GM21360 (cell line): Measurements from ENCODE around the gene PPP2R5C.
A peak's percentile ranks its signal among the peaks of the same experiment; 100 is the strongest.
"Not testable (repeated sequence)": the region's sequence is repeated elsewhere in the genome, so short reads cannot be mapped to it uniquely, and the experiment has no call there.

Source experiments
- ATAC-seq: cut with Tn5 transposase; IDR thresholded peaks from one replicate; pipeline ENCODE4 v1.9.1; 2021; ENCODE audit warnings: mild to moderate bottlenecking, moderate library complexity; ENCODE audit not compliant: unreplicated experiment

PPP2R5C gene

DNA sequence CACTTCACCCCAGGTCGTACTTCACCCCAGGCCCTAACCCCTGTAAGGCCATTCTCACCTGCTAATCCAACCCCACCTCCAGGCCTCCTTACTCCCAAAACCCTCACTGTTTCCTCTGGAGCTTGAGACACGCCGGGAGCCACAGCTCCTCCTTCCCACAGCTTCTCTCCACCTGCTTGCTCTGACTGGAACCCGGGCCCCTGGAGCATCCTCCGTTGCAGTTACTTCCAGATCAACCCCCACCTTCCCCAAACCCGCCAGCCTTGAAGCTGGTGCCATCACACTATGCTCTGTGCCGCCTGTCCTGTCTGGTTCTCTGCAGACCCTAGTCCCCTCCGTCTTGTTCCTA is 34.6 kb upstream of the PPP2R5C start:
- no peak for ATAC-seq

DNA sequence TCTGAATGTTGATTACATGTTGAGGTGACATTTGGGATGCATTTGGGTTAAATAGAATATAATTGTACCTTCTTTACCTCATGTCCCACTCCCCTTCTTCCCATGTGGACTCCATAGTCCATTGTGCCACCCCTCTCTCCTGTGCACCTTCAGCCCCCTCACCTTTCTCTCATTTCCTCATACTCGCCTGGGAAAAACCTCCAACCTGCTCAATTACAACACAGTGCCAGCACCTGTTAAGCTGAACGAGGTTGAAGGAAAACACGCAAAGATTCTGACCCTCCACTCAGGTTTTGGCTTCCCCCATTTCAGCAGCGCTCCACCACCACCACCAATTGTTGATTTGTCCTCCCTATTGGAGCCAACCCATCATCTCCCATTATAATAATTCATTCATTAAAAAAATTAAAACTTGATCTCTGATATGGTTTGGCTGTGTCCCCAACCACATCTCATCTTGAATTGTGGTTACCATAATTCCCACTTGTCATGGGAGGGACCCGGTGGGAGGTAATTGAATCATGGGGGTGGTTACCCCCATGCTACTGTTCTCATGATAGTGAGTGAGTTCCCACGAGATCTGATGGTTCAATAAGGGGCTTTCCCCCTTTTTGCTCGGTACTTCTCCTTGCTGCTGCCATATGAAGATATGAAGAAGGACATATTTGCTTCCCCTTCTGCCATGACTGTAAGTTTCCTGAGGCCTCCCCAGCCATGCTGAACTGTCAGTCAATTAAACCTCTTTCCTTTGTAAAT is 33.7 kb upstream of the PPP2R5C start:
- ATAC-seq, result no peak

DNA sequence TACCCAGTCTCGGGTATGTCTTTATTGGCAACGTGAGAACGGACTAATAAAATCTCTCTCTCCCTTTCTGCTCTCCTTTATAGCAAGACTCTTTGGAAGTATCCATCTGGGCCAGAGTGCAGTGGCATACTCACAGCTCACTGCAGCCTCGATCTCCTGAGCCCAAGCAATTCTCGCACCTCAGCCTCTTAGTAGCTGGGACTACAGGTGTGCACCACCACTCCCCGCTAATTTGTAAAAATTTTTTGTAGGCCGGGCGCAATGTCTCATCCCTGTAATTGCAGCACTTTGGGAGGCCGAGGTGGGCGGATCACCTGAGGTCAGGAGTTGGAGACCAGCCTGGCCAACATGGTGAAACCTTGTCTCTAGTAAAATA is 33.2 kb upstream of the PPP2R5C start:
- no peak for ATAC-seq

DNA sequence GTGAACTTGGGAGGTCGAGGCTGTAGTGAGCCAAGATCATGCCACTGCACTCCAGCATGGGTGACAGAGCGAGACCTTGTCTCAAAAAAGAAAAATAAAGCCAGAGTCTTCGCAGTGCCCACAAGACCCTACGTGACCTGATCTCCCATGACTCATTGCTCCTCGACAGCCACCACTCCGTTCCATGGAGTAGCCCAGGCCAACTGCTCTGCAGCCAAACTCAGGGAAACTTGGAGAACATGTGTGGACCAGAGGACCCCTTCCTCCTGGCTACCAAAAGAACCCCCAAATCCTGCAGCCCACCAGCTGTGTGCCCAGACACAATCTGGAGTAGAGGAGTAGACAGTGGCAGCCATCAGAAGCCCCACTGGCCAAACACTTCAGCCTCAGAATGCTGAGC is 32.1 kb upstream of the PPP2R5C start:
- no peak for ATAC-seq

DNA sequence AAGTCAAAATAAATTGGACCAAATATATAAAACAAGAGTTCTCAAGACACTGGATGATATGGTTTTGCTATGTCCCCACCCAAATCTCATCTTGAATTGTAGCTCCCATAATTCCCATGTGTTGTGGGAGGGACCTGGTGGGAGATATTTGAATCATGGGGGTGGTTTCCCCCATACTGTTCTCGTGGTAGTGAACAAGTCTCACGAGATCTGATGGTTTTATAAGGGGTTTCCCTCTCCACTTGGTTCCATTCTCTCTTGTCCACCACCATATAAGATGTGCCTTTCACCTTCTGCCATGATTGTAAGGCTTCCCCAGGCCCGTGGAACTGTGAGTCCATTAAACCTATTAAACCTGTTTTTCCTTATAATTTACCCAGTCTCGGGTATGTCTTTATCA is 31.4 kb upstream of the PPP2R5C start:
- not testable (repeated sequence) for ATAC-seq

DNA sequence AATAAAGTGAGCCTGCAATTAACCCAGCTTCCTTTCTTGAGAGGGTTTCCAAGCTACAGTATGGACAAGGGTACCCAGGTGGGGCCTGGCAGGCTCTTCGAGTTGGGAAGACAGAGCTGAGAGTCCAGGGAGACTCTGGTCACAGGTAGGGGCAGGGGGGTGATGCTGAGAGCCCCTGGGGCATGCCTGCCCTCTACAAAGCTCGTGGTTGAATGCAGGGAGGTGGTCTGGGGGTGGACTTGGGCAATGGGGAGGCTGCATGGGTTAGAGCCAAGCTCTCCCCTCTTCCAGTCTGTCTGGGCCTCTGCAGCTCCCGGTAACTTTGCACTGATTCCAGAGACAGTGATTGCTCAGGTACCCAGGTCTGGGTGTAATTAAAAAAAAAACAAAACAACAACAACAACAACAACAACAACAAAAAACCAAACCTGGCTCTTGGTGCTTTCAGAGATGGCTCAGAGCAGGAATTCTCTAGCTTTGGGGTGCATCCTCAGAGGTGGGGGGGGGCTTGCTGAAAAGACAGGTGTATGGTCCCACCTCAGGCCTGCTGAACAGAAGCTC is 30.8 kb upstream of the PPP2R5C start:
- ATAC-seq, result no peak

DNA sequence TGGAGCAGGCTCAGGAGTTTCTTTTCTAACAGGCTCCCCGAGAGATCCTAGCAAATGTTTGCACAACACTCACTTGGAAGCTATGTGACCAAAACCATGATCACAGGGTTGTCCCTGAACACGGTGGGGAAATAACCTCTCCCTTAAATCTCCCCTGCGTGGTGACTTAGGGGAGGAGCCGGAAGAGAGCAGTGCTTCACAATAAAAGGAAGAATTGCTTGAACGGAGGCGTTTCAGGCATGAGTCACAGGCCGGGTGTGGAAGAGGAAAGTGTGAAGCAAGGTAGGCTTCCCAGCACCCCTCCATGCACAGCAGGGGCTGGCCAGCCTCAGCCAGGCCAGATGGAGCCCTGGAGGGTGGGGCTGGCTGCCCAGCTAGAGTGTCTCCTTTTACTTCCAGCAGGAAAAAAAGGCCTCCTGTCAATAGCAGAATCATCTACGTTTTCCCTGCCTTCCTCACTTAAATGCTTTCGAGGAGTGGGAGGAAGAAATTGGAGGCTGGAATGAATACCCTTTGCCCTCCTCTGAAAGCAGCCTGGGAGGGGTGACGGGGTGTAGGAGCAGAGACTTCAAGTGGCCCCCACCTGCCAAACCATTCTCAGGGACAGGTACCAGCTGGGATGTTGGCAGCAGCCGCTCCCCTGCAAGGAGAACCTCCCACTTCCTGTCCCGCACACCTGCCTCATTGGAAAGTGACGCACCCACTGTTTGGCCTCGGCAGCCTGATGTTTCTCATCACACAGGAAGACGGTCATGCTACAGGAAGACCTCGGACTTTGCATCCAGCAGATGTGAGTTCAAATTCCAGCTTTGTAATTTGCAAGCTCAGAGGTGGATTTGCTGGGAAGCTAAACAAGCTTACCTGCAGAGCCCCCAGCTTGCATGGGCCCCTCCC is 30.1 kb upstream of the PPP2R5C start:
- ATAC-seq, result peak; percentile 62

DNA sequence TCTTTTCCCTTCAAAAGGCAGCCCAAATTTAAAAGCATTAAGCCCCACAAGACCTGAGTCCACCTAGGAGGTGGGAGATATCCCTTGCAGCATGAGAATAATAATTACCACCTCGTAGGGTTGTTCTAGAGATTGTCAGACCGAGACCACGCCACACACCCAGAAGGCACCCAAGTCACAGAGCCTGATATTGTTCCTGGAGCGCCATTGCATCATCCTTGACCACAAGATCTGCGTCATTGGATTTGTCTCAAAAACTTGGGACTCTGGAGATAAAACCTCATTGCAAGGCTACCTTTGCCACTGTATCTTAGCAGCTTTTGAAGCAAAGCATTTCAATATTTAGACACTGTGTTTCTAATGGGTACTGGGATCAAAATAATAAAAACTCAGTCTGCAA is 29.4 kb upstream of the PPP2R5C start:
- no peak for ATAC-seq

DNA sequence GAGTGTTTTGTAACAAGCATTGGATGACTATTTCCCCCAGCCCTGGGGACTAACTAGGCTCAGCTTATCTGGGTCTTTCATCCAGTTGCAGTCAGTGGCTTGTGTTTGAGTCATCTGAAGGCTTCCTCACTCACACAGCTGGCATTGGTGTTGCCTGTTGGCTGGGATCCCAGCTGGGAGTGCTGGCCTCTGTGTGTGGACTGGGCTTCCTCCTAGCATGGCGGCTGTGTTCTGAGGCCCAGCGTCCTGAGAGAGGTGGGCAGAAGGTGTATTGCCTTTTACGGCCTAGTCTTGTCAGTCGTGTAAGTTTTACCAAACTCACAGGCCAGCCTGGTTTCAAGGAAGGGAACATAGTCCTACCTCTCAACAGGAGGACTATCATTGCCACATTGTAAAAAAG is 28.3 kb upstream of the PPP2R5C start:
- no peak for ATAC-seq

DNA sequence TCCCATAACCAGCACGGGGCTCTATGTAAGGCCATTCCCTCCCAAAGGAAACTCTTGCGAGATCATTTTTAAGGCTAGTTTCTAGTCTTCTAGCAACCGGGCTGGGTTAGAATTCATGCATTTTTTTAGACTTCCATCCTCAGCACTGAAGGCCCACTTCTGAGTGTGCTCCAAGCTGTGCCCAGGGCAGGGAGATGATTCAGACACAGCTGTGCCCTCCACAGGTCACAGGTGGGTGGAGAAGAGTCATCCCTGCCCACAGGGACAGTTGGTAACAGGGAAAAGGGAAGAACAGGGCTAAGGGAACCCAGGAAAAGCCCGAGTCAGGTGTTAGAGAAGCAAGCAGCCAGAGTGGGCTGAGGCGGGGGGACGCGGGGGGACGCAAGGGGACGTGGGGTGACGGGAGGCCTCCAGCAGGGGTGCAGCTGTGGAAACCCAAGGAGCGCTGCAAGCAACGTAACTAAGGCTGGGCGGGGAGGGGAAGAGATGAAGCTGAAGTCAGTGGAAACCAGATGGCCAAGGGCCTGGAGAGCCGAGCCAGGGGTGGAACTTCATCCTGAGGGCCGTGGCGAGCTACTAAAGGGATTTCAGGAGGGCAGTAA is 27.2 kb upstream of the PPP2R5C start:
- ATAC-seq, result no peak

DNA sequence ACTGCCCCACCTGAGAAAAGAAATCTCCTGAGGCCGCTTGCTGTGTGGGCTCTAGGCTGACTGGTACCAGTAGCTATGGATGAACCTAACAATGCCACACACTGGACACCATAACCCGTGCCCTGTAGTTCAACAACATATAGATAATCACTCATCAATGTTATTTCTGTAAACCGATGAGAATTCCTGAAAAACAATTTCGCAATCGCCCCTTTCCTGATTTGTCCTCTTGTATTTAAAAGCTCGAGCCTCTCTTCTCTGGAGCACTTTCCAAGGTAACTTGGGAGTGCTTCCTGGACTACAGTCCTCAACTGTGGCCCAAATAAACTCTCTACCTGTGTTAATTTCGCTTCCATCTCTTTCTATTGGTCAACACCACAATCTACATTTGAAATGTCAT is 26.1 kb upstream of the PPP2R5C start:
- no peak for ATAC-seq

DNA sequence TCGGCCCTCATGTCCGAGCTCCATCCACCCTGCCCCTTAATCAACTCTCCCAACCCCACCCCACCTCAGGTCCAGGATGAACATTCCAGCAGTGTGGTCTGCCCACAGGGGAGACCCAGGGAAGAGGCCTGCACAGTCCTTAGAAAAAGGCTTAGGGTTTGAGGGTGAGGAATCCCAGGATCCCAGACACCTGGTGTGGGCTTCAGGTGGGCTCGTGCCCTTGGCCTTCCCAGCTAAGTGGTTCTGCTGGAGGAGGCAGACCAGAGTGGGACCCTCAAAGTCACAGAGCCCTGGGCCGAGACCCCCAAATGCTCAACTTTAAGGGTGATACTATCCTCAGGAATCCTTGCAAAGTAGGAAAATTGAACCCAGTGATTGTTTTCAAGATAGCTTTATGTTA is 25.4 kb upstream of the PPP2R5C start:
- ATAC-seq, result no peak

DNA sequence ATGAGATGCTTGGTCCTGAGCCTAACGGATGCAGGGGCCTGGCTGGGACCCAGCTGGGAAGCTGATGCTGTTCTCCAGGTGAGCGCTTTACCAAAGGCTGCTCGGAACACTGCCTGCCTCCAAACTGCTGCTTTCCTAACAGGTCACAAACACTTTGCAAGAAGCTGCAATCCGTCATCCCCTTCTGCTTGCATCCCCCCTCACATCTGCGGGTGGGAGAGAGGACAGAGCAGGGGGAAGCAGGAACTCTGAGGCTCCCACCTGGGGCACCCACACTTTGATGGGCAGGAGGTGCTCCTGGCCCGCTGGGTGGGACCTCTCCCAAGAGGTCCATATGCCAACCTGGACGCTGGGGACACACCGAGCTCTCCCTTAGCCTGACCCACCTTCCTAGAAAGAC is 24.9 kb upstream of the PPP2R5C start:
- no peak for ATAC-seq

DNA sequence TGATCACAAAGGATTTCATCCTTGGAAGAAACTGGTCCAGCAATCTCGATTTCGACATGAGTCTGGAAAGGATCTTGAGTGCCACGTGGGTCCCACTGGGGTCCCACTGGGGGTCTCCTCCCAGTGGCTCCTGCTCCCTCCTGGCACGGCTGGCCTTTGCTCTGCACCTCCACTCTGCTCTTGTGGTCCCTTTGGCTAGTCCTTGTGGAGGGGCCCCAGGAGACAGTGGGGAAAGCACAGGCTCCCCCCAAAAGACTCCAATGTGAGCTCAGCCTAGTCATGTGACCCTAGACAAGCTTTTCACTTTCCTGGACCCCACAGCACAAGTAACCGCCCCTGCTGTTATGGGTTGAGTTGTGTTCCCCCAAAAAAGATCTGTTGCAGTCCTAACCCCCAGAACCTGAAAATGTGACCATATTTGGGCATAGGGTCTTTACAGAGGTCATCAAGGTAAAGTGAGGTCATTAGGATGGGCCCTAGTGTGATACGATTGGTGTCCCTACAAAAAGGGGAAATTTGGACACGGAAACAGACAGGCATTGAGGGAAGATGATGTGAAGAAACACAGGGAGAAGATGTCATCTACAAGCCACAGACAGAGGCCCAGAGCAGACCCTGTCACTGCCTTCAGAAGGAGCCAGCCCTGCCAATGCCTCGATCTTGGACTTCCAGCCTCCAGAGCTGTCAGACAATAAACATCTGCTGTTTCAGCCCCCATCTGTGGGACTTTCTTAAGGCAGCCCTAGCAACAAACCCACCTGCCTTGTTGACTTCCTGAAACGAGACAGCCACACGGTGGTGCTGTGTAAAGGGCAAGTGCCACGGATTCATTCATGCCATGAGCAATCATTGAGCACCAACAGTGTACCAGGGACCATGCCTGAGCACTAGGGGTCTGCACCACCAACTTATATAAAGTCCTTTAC is 23.8 kb upstream of the PPP2R5C start:
- ATAC-seq, result no peak

DNA sequence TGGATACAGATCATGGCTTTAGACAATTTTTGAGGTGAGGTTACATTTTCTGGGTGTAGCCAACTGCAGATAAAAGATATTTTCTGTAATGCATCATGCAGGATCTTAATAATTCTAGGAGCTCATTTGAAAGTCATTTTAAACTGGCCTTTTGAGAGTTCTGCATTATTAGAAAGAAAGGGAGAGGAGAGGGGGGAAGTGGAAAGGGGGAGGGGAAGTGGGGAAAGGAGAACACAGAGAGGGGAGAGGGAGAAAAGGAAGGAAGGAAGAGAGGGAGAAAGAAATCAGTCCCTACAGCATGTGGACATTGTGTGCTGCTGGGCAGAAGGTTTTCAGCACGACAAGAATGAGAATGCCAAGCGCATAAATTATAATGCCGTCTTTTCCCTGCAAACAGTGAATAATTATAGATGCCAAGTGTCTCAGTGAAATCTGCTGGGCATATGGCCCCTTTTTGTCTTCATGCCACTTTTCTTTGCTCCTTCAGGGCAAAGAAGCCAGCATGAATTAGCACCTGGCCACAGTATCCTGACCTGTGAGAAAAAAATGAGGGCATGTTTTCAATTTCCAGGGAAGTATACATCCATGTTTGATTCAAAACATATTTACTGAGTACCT is 22.7 kb upstream of the PPP2R5C start:
- no peak for ATAC-seq

DNA sequence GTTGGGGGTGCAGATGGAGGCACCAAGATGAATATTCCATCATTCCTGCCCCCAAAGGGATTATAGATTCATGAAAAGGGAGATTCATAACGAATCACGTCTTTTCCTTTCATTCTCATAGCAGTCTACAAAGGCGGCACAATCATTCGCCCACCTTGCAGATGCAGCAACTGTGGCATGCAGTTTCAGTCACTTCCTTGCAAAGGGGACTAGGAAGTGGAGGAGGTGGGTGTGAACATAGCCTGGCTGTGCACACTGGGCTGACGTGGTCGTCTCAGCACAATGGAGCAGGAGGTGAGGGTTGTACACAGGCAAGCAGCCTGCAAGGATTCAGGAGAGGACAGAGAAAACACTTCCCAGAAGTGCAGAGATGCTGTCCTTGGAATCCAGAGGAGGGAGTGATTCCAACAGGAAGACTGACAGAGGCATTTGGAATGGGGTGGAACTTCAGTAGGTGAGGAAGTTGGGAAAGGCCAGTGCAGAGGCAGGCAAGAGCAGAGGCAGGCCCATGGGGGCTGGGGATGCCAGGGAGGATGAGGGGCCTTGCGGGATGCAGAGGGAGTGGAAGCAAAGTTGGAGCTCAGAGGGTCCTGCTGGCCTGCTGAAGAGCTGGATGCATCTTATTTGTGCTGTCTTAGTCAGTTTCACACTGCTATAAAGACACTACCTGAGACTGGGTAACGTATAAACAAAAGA is 21.9 kb upstream of the PPP2R5C start:
- no peak for ATAC-seq

DNA sequence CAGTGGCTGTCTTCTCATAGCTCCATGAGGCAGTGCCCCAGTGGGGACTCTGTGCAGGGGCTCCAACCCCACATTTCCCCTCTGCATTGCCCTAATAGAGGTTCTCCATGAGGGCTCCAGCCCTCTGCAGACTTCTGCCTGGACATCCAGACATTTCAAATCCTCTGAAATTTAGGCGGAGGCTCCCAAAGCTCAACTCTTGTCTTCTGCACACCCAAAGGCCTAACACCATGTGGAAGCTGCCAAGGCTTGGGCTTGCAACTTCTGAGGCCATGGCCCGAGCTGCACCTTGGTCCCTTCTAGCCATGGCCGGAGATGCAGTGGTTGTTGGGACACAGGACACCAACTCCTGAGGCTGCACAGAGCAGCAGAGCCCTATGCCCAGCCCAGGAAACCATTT is 20.5 kb upstream of the PPP2R5C start:
- ATAC-seq, result no peak

DNA sequence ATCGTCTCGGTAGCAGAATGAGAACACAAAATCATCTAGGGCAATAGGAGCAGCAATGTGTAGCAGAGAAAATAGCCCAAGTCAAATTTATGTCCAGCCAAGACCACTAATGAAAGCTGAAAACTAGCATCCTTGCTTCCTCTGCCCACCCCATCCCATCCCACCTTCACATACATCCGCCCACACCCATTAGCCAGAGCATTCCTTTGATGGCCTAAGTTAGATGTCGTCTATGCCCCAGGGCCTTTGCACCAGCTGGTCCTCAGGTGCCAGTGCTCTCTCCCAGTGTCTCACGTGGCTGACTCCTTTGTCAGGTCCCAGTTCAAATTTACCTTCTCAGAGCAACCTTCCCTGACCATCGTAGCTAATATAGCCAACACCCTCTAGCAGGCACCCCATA is 17.8 kb upstream of the PPP2R5C start:
- no peak for ATAC-seq

DNA sequence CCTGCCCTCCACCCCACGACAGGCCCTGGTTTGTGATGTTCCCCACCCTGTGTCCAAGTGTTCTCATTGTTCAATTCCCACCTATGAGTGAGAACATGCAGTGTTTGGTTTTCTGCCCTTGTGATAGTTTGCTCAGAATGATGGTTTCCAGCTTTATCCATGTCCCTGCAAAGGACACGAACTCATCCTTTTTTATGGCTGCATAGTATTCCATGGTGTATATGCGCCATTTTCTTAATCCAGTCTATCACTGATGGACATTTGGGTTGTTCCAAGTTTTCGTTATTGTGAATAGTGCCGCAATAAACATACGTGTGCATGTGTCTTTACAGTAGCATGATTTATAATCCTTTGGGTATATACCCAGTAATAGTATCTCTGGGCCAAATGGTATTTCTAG is 17.1 kb upstream of the PPP2R5C start:
- ATAC-seq, result not testable (repeated sequence)

DNA sequence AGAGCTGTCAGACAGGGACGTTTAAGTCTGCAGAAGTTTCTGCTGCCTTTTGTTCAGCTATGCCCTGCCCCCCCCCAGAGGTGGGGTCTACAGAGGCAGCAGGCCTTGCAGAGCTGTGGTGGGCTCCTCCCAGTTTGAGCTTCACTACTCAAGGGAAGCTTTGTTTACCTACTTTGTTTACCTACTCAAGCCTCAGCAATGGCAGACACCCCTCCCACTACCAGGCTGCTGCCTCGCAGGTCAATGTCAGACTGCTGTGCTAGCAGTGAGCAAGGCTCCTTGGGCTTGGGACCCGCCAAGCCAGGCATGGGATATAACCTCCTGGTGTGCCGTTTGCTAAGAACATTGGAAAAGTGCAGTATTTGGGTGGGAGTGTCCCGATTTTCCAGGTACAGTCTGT is 11.8 kb upstream of the PPP2R5C start:
- not testable (repeated sequence) for ATAC-seq
